Measurements from ENCODE around the gene ZNF429.
"Not testable (repeated sequence)": the region's sequence is repeated elsewhere in the genome, so short reads cannot be mapped to it uniquely, and the experiment has no call there.

ZNF429 gene

GRCh38 chr19:21512609-21513008, 7.2 kb downstream of the ZNF429 start:
- H3K9me3 ChIP-seq (ENCODE audit: control insufficient read depth, low read length); H3K4me1 ChIP-seq (ENCODE audit: control insufficient read depth, insufficient read depth, low read length, poor library complexity, severe bottlenecking); H3K4me3 ChIP-seq (ENCODE audit: insufficient read depth, low read depth, low read length, poor library complexity, severe bottlenecking); H3K27me3 ChIP-seq (replicated peaks; ENCODE audit: control insufficient read depth, insufficient read depth, low read length, poor library complexity, severe bottlenecking); H3K27ac ChIP-seq (ENCODE audit: insufficient read depth, low read length, poor library complexity, severe bottlenecking); DNase-seq; H3K36me3 ChIP-seq (ENCODE audit: control insufficient read depth, insufficient read depth, low read length): not testable (repeated sequence)

GRCh38 chr19:21513651-21514050, 8.2 kb downstream of the ZNF429 start:
- no peak for DNase-seq
- no peaks in the 10 kb centered on the region for H3K27me3 ChIP-seq (replicated peaks; ENCODE audit: control insufficient read depth, insufficient read depth, low read length, poor library complexity, severe bottlenecking)
- H3K36me3 ChIP-seq (ENCODE audit: control insufficient read depth, insufficient read depth, low read length), result peaks cover 3% of the 10 kb centered on the region
- H3K27ac ChIP-seq (ENCODE audit: insufficient read depth, low read length, poor library complexity, severe bottlenecking), result no peak overlapping the region
- peaks cover 2% of the 10 kb centered on the region for H3K9me3 ChIP-seq (ENCODE audit: control insufficient read depth, low read length)
- H3K4me1 ChIP-seq (ENCODE audit: control insufficient read depth, insufficient read depth, low read length, poor library complexity, severe bottlenecking), result no peaks in the 10 kb centered on the region
- H3K4me3 ChIP-seq (ENCODE audit: insufficient read depth, low read depth, low read length, poor library complexity, severe bottlenecking), result no peak overlapping the region

- no peak for DNase-seq
- no peaks in the 10 kb centered on the region for H3K4me1 ChIP-seq (ENCODE audit: control insufficient read depth, insufficient read depth, low read length, poor library complexity, severe bottlenecking)
- H3K27ac ChIP-seq (ENCODE audit: insufficient read depth, low read length, poor library complexity, severe bottlenecking), result no peak overlapping the region
- no peaks in the 10 kb centered on the region for H3K27me3 ChIP-seq (replicated peaks; ENCODE audit: control insufficient read depth, insufficient read depth, low read length, poor library complexity, severe bottlenecking)
- no peak overlapping the region for H3K4me3 ChIP-seq (ENCODE audit: insufficient read depth, low read depth, low read length, poor library complexity, severe bottlenecking)
- peaks cover 31% of the 10 kb centered on the region for H3K9me3 ChIP-seq (ENCODE audit: control insufficient read depth, low read length)
- peaks cover 24% of the 10 kb centered on the region for H3K36me3 ChIP-seq (ENCODE audit: control insufficient read depth, insufficient read depth, low read length)
These were observed 14.1 kb downstream of the ZNF429 start for GRCh38 chr19:21519488-21519887.

GRCh38 chr19:21532904-21533303, 27.5 kb downstream of the ZNF429 start:
- peaks cover 21% of the 10 kb centered on the region for H3K9me3 ChIP-seq (ENCODE audit: control insufficient read depth, low read length)
- H3K4me3 ChIP-seq (ENCODE audit: insufficient read depth, low read depth, low read length, poor library complexity, severe bottlenecking), result no peak overlapping the region
- H3K4me1 ChIP-seq (ENCODE audit: control insufficient read depth, insufficient read depth, low read length, poor library complexity, severe bottlenecking), result no peaks in the 10 kb centered on the region
- H3K27ac ChIP-seq (ENCODE audit: insufficient read depth, low read length, poor library complexity, severe bottlenecking), result no peak overlapping the region
- no peaks in the 10 kb centered on the region for H3K27me3 ChIP-seq (replicated peaks; ENCODE audit: control insufficient read depth, insufficient read depth, low read length, poor library complexity, severe bottlenecking)
- H3K36me3 ChIP-seq (ENCODE audit: control insufficient read depth, insufficient read depth, low read length), result peaks cover 35% of the 10 kb centered on the region
- DNase-seq, result no peak

- H3K27me3 ChIP-seq (replicated peaks; ENCODE audit: control insufficient read depth, insufficient read depth, low read length, poor library complexity, severe bottlenecking), result not testable (repeated sequence)
- H3K9me3 ChIP-seq (ENCODE audit: control insufficient read depth, low read length), result peaks cover 21% of the 10 kb centered on the region
These were observed 31.4 kb downstream of the ZNF429 start for GRCh38 chr19:21536741-21537290.

GRCh38 chr19:21559444-21559843, 54.0 kb downstream of the ZNF429 start:
- Histone ChIP-seq H3K27ac (ENCODE audit: insufficient read depth, low read length, poor library complexity, severe bottlenecking) (no peak overlapping the region), H3K4me1 (ENCODE audit: control insufficient read depth, insufficient read depth, low read length, poor library complexity, severe bottlenecking) (no peaks in the 10 kb centered on the region), H3K4me3 (ENCODE audit: insufficient read depth, low read depth, low read length, poor library complexity, severe bottlenecking) (no peak overlapping the region), H3K9me3 (ENCODE audit: control insufficient read depth, low read length) (peaks cover 2% of the 10 kb centered on the region), H3K36me3 (ENCODE audit: control insufficient read depth, insufficient read depth, low read length) (peaks cover 3% of the 10 kb centered on the region), H3K27me3 (replicated peaks; ENCODE audit: control insufficient read depth, insufficient read depth, low read length, poor library complexity, severe bottlenecking) (no peaks in the 10 kb centered on the region)
- DNase-seq, result no peak

More at GRCh38 chr19:21536741-21537290, 31.4 kb downstream of the ZNF429 start:
- DNase-seq; H3K4me1 ChIP-seq (ENCODE audit: control insufficient read depth, insufficient read depth, low read length, poor library complexity, severe bottlenecking); H3K27ac ChIP-seq (ENCODE audit: insufficient read depth, low read length, poor library complexity, severe bottlenecking); H3K4me3 ChIP-seq (ENCODE audit: insufficient read depth, low read depth, low read length, poor library complexity, severe bottlenecking): not testable (repeated sequence)
- peaks cover 17% of the 10 kb centered on the region for H3K36me3 ChIP-seq (ENCODE audit: control insufficient read depth, insufficient read depth, low read length)

- no peaks in the 10 kb centered on the region for H3K9me3 ChIP-seq (ENCODE audit: control insufficient read depth, low read length)
- no peak for DNase-seq
These were observed 59.0 kb downstream of the ZNF429 start for GRCh38 chr19:21564406-21564805.

GRCh38 chr19:21566073-21566472, 60.7 kb downstream of the ZNF429 start:
- DNase-seq, result no peak
- Histone ChIP-seq H3K4me3 (ENCODE audit: insufficient read depth, low read depth, low read length, poor library complexity, severe bottlenecking) (no peak overlapping the region), H3K27me3 (replicated peaks; ENCODE audit: control insufficient read depth, insufficient read depth, low read length, poor library complexity, severe bottlenecking) (no peaks in the 10 kb centered on the region), H3K4me1 (ENCODE audit: control insufficient read depth, insufficient read depth, low read length, poor library complexity, severe bottlenecking) (no peaks in the 10 kb centered on the region), H3K36me3 (ENCODE audit: control insufficient read depth, insufficient read depth, low read length) (peaks cover 3% of the 10 kb centered on the region), H3K27ac (ENCODE audit: insufficient read depth, low read length, poor library complexity, severe bottlenecking) (no peak overlapping the region), H3K9me3 (ENCODE audit: control insufficient read depth, low read length) (no peaks in the 10 kb centered on the region)

More at GRCh38 chr19:21564406-21564805, 59.0 kb downstream of the ZNF429 start:
- Histone ChIP-seq H3K36me3 (ENCODE audit: control insufficient read depth, insufficient read depth, low read length) (peaks cover 3% of the 10 kb centered on the region), H3K4me1 (ENCODE audit: control insufficient read depth, insufficient read depth, low read length, poor library complexity, severe bottlenecking) (no peaks in the 10 kb centered on the region), H3K27ac (ENCODE audit: insufficient read depth, low read length, poor library complexity, severe bottlenecking) (no peak overlapping the region), H3K4me3 (ENCODE audit: insufficient read depth, low read depth, low read length, poor library complexity, severe bottlenecking) (no peak overlapping the region), H3K27me3 (replicated peaks; ENCODE audit: control insufficient read depth, insufficient read depth, low read length, poor library complexity, severe bottlenecking) (no peaks in the 10 kb centered on the region)

GRCh38 chr19:21567806-21568205, 62.4 kb downstream of the ZNF429 start:
- H3K27ac ChIP-seq (ENCODE audit: insufficient read depth, low read length, poor library complexity, severe bottlenecking); H3K9me3 ChIP-seq (ENCODE audit: control insufficient read depth, low read length): not testable (repeated sequence)

GRCh38 chr19:21568816-21569493, 63.6 kb downstream of the ZNF429 start:
- H3K4me3 ChIP-seq (ENCODE audit: insufficient read depth, low read depth, low read length, poor library complexity, severe bottlenecking), result peak overlapping the region; percentile 47

More at GRCh38 chr19:21567806-21568205, 62.4 kb downstream of the ZNF429 start:
- H3K4me3 ChIP-seq (ENCODE audit: insufficient read depth, low read depth, low read length, poor library complexity, severe bottlenecking); H3K27me3 ChIP-seq (replicated peaks; ENCODE audit: control insufficient read depth, insufficient read depth, low read length, poor library complexity, severe bottlenecking); H3K4me1 ChIP-seq (ENCODE audit: control insufficient read depth, insufficient read depth, low read length, poor library complexity, severe bottlenecking); H3K36me3 ChIP-seq (ENCODE audit: control insufficient read depth, insufficient read depth, low read length); DNase-seq: not testable (repeated sequence)

More at GRCh38 chr19:21568816-21569493, 63.6 kb downstream of the ZNF429 start:
- peak overlapping the region; percentile 60 for H3K27ac ChIP-seq (ENCODE audit: insufficient read depth, low read length, poor library complexity, severe bottlenecking)
- no peaks in the 10 kb centered on the region for H3K9me3 ChIP-seq (ENCODE audit: control insufficient read depth, low read length)
- H3K27me3 ChIP-seq (replicated peaks; ENCODE audit: control insufficient read depth, insufficient read depth, low read length, poor library complexity, severe bottlenecking), result no peaks in the 10 kb centered on the region
- no peaks in the 10 kb centered on the region for H3K36me3 ChIP-seq (ENCODE audit: control insufficient read depth, insufficient read depth, low read length)
- DNase-seq, result peak; percentile 79 to 91 (median 79)
- H3K4me1 ChIP-seq (ENCODE audit: control insufficient read depth, insufficient read depth, low read length, poor library complexity, severe bottlenecking), result no peaks in the 10 kb centered on the region

All from effector memory CD4-positive, alpha-beta T cell (primary cell).